ENCODE data around the gene APOLD1.

DNA sequence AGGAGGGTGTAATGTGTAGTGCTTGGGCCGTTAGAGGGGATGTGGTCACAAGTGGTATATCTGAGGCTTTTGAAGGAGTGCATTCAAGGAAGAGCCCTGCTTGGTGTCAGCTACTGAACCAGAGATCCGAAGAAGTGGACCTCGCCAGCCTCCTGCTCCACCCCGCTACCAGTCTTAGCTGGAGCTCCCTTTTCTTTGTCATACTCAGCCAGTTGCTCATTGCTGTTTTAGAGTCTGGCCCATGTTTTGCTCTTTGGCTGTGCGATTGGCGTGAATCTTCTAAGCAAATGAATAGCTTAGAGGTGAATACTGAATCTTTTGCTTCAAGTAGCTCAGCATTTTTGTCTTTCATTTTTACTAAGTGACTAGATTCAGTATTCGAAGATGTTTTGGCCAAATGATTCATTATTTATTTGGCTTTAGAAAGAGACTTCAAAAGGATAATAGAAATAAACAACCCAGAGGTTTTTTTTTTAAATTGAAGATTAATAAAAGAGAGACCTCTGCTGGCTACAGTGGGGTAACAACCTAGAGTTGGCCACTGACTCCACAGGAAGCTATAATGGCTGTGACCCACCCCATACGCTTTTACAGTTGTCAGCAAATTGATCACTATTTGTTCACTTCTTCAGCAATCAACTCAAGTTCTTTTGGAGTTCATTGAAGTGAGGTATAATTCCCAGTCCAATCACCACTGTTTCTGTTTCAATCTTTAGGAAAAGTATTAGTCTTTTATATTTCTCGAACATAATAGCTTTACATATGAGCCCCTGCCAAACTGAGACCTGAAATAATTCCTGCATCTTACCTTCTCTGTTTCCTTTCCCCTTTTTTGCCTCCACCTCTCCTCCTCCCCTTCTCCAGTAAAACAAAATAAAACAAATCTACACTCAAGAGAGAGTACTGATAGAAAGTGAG lies 48.4 kb upstream of the APOLD1 start:
- TF ChIP-seq POLR2A (IDR thresholded peaks at IDR 0.05; ENCODE audit: low read length): no peak
- no peak for TF ChIP-seq GATA1 (IDR thresholded peaks at IDR 0.05; ENCODE audit: low read depth, low read length)
